Islet precursor cell (in vitro differentiated cells): ENCODE data around the gene TSKS.
A peak's percentile ranks its signal among the peaks of the same experiment; 100 is the strongest.
"Not testable (repeated sequence)": the region's sequence is repeated elsewhere in the genome, so short reads cannot be mapped to it uniquely, and the experiment has no call there.

Experiments
- DNase-seq: peaks from one replicate; pipeline ENCODE4 v3.0.0-alpha.2; 2018

The TSKS gene

GRCh38 chr19:49766007-49766929 lies 3.2 kb upstream of the TSKS start:
- DNase-seq: peak; percentile 100

DNA sequence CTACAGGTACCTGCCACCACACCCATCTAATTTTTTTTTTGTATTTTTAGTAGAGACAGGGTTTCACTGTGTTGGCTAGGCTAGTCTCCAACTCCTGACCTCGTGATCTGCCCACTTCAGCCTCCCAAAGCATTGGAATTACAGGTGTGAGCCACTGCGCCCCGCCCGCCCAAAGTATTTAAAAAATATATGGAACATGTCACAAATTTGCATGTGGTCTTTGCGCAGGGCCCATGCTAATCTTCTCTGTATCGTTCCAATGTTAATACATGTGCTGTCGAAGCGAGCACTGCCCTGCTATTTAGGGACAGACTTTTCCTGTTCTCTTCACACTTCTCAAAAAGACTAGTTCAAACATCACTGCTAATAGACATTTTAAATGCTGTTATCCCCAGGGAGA lies 1.2 kb upstream of the TSKS start:
- no peak for DNase-seq

DNA sequence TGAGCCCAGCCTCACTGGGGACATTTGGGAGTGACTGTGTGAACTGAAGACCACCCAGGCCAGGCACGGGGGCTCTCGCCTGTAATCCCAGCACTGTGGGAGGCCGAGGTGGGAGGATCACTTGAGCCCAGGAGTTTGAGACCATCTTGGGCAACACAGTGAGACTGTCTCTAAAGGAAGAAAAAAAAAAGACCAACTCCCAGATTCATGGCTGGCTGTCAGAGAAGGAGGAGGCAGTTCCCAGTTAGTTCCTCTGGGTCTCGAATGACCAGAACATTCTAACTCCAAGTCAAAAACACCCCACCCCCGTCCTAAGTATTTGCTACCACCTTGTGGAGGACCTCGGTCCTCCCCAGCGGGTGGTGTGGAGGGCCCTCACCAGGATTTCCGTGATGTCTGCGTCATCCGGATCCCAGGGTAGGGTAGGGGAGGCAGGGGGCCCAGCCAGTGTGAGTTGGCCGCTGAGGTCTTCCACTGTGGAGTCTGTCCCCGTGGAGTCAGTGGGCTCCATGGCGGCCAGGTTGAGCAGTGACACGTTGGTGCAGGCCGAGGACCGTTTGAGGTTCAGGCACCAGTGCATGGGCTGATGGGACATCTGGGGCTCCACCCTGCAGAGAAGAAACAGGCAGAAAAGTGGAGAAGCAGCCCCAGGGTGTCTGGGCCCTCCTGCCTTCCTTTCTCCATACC lies 1.3 kb downstream of the TSKS start:
- DNase-seq: peak; percentile 78

GRCh38 chr19:49761249-49761624 lies 1.9 kb downstream of the TSKS start:
- DNase-seq: no peak

GRCh38 chr19:49758292-49758691 lies 4.8 kb downstream of the TSKS start:
- DNase-seq: peak; percentile 92

GRCh38 chr19:49755956-49756355 lies 7.2 kb downstream of the TSKS start:
- DNase-seq: no peak

DNA sequence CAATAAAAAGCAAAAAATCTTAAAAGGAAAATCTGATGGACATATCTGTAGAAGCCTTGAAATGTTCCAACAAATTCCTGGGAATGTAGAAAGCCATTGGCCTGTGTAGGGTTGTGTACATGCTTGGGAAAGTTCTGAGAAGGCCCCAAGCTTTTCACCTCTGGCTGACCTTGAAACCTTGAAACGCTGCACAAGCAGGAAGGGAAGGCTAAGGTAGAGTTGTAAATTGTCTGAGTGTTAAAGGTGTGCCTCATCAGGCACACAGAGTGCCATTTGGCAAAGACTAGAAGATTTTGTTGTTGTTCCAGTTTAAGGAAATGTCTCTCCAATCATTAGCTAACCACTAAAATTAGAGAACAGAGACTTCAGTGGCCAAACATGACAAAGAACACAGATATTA lies 10.4 kb downstream of the TSKS start:
- no peak for DNase-seq

DNA sequence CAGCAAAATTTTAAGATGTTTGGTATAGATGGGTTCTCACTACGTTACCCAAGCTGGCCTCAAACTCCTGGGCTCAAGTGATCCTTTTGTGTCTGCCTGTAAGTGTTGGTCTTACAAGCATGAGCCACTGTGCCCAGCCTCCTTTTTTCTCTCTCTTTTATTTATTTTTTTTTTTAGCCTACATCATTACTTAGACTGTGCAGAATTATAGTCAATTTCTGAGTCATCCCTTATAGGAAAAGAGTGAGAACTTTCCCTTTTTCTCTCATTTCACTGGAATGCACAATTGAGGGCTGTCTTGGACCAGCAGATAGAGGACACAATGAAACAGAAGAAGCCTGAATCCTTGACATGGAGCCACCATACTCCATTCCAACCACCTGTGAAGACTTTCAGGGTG lies 13.3 kb downstream of the TSKS start:
- no peak for DNase-seq

DNA sequence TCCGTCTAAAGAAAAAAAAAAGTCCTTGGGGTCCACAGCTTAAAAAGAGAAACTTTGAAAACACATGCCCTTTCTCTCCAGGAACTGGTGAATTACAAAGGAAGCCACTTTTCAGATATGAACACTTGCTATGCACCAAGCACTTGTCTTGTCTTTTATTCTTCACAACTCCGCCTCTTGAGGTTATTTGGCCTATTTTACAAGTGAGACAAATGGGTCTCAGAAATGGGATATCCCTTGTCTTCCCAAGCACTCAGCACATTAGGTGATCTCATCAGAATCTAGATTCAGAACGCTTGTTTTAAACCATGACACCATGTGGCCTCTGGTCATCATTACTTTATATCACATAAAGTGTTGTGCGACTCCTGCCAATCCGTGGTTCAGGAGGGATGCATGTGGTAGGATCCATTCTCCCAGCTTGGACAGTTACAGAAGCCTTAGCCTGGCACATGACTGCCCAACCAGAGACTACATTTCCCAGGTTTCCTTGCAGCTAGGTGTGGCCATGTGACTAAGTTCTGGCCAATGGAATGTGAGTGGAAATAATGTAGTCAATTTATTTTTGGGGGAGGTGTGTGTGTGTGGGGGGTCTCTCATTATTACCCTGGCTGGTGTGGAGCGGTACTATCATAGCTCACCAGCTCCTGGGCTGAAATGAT lies 13.9 kb downstream of the TSKS start:
- no peak for DNase-seq

DNA sequence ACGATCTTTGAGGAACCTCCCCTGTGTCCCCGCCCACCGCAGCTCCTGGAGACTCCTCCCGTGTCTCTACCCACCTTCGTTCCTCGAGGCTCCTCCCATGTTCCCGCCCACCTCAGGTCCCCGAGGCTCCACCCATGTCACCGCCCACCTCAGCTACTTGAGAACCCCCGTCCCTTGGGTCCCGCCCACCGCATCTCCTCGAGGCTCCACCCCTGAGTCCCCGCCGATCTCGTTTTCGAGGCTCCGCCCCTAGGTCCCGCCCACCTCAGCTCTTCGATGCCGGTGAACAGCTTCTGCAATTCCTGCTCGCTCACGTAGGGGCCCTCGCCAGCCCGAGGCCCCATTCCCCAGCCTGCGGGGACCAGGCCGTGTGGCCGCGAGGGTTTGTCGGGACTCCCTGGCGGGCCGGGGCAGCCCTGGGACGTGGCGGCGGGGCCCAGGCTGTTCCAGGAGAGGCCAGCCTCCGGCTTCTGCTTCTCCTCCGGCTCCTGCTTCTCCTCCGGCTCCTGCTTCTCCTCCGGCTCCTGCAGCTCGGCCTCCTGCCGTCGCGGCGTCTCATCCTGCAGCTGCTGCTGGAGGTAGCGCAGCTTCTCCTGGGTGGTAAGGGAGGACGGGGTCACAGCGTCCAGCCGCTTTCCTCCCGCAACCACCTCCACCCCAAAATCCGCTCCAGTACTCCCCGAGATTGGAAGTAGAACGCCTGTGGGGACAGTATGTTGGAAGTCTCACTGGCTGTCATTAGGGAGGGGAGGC lies 16.7 kb downstream of the TSKS start:
- peak; percentile 62 for DNase-seq

- no peak for DNase-seq
Measured at GRCh38 chr19:49744946-49745381, 18.1 kb downstream of the TSKS start.

- DNase-seq: no peak
Measured at GRCh38 chr19:49741210-49741844, 21.8 kb downstream of the TSKS start.

DNA sequence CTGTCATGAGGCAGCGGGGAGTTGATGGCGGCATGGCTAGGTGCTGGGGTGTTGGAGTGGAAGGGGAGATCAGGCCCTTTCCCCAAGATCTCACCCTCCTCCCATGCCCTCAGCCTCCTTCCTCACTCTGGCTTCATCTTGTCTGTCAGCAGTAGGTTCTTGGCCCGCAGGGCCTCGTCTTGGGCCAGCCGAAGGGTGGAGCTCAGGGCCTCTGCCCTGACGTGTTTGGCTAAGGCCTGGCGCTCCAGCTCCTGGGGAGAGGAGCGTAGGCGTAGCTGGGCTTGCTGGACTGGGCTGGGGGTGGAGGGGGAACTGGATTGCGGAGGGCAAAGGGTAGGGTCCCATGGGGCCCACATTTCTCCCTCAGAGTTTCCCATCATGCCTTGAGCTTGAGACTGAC lies 23.2 kb downstream of the TSKS start:
- no peak for DNase-seq

DNA sequence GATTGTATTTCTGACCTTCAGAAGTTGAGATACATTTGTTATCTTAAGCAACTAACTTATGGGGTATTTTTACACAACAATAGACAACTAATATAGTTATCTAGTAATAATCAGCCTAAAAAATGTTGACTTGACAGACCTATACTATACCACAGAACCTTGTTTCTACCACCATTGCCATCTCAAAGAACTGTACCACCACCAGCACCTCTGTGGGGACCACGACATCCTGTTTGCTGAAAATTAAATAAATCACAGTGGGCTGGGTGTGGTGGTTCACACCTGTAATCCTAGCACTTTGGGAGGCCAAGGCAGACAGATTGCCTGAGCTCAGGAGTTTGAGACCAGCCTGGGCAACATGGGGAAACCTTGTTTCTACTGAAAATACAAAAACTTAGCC lies 24.0 kb downstream of the TSKS start:
- DNase-seq: no peak

DNA sequence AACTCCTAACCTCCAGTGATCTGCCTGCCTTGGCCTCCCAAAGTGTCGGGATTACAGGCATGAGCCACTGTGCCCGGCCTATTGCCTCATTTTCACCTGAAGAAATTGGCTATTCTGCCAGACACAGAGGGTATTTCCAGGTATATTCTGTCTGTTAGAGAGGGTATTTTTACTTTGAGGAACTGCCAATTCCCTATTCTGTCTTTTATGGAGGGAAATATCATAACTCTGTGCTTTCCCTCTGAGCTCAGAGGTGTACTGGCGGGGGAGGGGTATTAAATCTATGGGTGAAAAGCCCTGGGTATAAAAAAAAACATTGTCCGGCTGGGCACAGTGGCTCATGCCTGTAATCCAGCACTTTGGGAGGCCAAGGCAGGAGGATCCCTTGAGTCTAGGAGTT lies 24.8 kb downstream of the TSKS start:
- no peak for DNase-seq

- DNase-seq: no peak
Measured at GRCh38 chr19:49730166-49730565, 32.9 kb downstream of the TSKS start.

DNA sequence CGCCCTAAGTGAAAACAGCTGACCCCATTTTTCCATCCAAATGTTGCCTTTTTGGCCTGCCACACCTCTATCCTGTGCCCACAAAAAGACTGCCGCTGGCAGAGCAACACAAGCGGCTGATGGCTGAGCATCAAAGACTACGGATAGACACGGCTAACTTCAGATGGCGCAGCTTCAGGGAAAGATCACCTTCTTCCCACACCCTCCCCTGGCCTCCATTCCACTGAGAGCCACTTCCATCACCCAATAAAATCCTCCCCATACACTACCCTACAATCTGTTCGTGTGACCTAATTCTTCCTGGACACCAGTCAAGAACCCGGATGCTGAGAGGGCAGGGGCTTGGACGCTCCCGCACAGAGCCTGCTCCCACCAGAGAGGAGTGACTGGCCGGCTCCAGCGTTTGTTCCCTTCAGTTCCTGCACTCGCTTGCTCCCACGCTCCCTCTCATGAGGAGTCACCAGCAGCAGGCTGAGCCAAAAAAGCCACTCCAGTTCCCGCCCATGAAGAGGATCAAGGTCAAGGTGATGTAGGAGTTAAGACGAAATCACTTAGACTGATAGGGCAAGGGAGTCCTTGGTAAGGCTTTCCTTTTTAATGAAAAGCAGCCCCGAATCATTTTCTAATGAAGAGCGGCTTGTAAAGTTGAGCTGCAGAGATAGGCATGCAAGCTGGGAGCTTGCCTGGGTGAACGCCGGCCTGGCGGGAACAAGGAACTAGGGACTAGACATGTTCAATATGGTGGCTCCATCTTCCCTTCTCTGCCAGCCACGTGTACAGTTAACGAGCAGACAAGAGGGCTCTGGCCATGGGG lies 35.7 kb downstream of the TSKS start:
- DNase-seq: no peak

DNA sequence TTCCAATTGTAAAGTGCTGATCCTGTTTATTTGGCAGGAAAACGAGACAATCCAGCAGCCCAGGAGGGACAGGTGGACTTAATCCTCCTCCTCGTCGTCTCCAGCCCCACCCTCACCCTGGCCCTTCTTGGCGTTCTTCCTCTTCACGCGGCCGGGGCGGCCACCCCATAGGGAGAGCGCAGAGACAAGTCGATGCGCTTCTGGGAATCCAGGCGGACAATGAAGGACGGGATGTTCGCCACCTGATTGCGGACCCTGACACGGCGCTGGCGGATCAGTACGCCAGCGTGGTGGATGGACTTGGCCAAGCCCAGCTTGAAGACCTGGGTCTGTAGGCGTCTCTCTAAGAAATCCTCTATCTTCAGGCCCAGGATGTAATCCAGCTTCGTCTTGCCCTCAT lies 43.7 kb downstream of the TSKS start:
- not testable (repeated sequence) for DNase-seq

DNA sequence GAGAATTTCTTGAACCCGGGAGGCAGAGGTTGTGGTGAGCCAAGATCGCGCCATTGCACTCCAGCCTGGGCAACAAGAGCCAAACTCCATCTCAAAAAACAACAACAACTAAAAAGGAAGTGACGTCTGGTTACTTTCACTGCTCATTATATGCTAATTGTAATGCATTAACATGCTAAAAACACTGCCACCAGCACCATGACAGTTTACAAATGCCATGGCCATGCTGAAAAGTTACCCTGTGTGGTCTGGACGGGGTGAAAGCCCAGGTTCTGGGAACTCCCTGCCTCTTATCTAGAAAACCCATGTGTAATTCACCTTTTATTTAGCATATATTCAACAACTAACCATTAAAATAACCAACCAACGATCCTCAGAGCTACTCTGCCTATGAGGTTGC lies 44.1 kb downstream of the TSKS start:
- no peak for DNase-seq

GRCh38 chr19:49718511-49718910 lies 44.6 kb downstream of the TSKS start:
- no peak for DNase-seq

GRCh38 chr19:49716154-49716553 lies 47.0 kb downstream of the TSKS start:
- no peak for DNase-seq
